HG03108 (cell line): ENCODE measurements around the gene LTBP1.
"Not testable (repeated sequence)": the region's sequence is repeated elsewhere in the genome, so short reads cannot be mapped to it uniquely, and the experiment has no call there.

ENCODE experiments used
- ATAC-seq: cut with Tn5 transposase; IDR thresholded peaks from one replicate; pipeline ENCODE4 v1.9.1; 2021; ENCODE audit warnings: moderate library complexity; ENCODE audit not compliant: unreplicated experiment

The LTBP1 gene, protein sequence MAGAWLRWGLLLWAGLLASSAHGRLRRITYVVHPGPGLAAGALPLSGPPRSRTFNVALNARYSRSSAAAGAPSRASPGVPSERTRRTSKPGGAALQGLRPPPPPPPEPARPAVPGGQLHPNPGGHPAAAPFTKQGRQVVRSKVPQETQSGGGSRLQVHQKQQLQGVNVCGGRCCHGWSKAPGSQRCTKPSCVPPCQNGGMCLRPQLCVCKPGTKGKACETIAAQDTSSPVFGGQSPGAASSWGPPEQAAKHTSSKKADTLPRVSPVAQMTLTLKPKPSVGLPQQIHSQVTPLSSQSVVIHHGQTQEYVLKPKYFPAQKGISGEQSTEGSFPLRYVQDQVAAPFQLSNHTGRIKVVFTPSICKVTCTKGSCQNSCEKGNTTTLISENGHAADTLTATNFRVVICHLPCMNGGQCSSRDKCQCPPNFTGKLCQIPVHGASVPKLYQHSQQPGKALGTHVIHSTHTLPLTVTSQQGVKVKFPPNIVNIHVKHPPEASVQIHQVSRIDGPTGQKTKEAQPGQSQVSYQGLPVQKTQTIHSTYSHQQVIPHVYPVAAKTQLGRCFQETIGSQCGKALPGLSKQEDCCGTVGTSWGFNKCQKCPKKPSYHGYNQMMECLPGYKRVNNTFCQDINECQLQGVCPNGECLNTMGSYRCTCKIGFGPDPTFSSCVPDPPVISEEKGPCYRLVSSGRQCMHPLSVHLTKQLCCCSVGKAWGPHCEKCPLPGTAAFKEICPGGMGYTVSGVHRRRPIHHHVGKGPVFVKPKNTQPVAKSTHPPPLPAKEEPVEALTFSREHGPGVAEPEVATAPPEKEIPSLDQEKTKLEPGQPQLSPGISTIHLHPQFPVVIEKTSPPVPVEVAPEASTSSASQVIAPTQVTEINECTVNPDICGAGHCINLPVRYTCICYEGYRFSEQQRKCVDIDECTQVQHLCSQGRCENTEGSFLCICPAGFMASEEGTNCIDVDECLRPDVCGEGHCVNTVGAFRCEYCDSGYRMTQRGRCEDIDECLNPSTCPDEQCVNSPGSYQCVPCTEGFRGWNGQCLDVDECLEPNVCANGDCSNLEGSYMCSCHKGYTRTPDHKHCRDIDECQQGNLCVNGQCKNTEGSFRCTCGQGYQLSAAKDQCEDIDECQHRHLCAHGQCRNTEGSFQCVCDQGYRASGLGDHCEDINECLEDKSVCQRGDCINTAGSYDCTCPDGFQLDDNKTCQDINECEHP (N-terminal part only)

GRCh38 chr2:32946314-32947075 lies at the start of gene LTBP1:
Gene LTBP1 (plus strand): TSS chr2:32946953. CDS start chr2:32947325, 372 bp downstream.
- peak; percentile 73 for ATAC-seq

- ATAC-seq = no peak
These were observed 46.3 kb upstream of the LTBP1 start for GRCh38 chr2:32900246-32900973.

GRCh38 chr2:32901313-32901712 lies 45.4 kb upstream of the LTBP1 start:
- ATAC-seq = no peak

DNA sequence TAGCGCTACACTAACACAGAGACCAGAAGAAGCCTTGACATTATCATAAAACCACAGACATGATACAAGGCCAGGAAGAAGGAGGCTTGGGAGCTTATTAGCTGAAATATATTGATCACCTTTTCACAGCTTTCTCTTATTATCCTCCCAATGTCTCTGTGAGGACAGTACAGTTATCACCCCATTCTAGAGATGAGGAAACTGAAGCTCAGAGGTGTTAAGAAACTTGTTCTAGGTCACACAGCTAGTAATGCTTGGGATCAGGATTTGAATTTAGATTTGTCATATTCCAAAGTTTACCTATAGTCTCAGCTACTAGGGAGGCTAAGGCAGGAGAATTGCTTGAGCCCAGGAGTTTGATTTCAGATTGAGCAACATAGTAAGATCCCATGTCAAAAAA lies 44.6 kb upstream of the LTBP1 start:
- no peak for ATAC-seq

DNA sequence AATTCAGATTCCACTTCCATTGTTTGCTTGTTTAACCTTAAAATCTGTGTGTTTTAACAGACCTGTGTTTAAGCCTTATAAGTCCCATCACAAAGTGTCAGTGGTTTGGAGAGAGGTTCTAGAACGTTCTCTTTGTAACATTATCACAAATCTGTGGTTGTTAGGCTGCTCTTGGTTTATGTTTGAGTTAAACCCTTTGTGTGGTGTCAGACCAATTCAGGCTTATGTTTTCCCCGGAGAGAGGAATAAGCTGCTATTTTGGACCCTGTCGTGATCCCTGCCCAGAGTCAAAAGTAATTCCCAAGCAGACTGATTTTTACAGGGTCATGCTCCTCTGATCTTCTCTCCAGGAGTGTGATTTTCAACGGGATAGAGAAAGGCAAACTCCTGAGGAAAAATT lies 43.8 kb upstream of the LTBP1 start:
- ATAC-seq = no peak

DNA sequence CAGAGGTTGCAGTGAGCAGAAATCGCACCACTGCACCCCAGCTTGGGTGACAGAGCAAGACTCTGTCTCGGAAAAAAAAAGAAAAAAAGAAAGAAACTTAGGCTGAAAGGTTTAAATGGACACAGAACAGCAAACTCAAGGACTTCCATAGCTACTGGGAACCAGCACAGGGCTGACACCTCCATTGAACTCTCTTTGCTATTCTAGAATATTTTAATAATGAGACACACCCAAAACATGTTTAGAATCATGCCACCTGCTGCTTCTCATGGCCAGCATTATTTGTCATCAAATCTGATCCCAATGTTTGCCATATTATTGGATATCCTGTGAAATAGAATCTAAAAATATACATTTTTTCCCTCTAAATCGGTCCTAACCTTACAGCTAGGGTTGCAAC lies 42.7 kb upstream of the LTBP1 start:
- no peak for ATAC-seq

GRCh38 chr2:32904751-32905150 lies 42.0 kb upstream of the LTBP1 start:
- no peak for ATAC-seq

- ATAC-seq = no peak
These were observed 41.5 kb upstream of the LTBP1 start for GRCh38 chr2:32905270-32905669.

- peak; percentile 88 for ATAC-seq
These were observed 35.7 kb upstream of the LTBP1 start for GRCh38 chr2:32910883-32911598.

GRCh38 chr2:32915694-32916093 lies 31.1 kb upstream of the LTBP1 start:
- ATAC-seq = no peak

DNA sequence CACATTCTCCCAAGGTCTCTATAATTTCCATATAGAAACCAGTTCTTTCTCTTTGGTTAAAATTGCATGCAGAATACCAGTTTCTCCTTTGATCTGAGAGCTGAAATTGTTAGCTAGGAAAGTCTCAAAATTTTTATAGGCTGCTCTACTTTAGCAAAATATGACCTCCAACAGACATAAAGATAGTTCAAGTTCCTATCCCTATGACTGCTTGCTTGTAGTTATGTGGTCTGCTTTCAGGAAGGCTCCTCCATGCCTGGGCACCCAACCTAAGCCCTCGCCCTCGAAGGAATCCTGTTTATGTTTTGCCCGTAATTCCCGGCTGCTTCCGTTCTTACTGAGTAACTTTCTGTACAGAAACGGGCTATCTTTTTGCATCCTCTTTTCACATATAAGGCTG lies 28.0 kb upstream of the LTBP1 start:
- ATAC-seq = no peak

DNA sequence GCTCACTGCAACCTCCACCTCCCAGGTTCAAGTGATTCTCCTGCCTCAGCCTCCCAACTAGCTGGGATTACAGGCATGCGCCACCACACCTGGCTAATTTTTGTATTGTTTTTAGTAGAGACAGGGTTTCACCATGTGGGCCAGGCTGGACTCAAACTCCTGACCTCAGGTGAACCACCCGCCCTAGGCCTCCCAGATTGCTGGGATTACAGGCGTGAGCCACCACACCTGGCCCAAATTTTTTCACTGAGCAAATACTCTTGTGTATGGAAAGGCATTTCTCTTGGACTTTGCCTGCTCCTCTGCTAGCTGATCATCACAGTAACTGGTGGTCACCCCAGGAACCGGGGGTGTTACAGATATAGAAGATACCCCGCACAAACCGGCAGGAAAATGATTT lies 26.9 kb upstream of the LTBP1 start:
- not testable (repeated sequence) for ATAC-seq

- ATAC-seq = not testable (repeated sequence)
These were observed 25.3 kb upstream of the LTBP1 start for GRCh38 chr2:32921486-32921885.

DNA sequence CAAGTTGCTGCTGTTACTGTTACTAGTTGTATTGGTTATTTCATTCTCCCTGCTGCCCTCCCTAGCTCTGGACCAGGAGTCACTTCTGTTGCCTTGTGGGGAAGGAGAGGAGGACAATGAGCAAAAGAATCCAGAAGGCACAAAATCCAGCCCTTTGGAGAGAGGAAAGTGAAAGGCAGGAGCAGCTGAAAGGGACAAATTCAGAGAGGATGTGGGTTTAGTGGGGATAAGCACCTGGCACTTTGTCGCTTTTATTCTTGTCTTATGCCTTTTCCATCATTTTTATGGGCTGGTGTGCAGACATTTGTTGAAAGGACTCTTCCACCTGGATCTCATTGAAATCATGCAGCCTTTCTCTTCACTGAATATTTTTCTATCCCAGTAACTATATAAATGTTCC lies 24.3 kb upstream of the LTBP1 start:
- no peak for ATAC-seq

DNA sequence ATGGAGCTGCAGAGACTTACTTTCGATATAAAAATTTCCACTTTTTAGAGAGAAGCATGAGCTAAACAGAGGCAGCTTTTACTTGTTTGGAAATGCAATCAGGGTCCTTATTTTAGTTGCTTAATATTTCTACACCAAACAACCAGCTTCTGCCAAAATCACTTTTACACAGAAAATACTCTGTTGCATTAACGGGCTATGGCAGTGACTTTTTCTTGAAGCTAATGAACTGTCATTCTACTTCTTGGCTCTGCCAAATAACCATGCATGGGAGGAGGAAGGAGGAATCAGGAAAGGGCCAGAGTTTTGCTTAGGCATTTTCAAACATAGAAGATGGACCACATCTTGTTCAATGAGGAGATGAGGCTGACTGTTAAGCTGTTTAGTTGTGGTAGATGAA lies 23.6 kb upstream of the LTBP1 start:
- ATAC-seq = no peak

DNA sequence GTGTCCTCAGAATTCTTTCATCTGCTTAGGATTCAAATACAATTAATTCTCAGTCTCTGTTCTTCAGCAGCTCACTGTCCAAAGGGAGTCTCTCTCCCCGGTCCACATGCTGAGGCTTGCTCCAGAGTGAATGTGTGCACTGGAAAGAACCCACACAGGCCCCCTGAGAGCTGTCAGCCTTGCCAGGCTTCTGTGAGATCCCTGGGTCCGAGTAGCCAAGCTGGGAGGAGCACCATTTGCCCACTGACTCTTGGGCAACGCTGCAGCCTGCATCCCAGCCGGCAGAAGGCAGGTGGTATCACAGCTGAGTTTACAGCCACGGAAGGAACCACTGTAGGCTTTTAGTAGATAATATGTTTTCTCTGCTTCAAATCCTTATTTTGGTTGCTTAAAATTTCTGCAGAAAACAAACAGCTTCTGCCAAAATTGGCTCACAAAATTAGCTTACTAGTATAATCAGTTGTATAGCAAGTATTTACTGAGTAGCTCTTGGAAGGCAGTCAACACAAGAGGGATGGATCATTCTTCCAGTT lies 21.4 kb upstream of the LTBP1 start:
- ATAC-seq = no peak

GRCh38 chr2:32925976-32926707 lies 20.6 kb upstream of the LTBP1 start:
- no peak for ATAC-seq

DNA sequence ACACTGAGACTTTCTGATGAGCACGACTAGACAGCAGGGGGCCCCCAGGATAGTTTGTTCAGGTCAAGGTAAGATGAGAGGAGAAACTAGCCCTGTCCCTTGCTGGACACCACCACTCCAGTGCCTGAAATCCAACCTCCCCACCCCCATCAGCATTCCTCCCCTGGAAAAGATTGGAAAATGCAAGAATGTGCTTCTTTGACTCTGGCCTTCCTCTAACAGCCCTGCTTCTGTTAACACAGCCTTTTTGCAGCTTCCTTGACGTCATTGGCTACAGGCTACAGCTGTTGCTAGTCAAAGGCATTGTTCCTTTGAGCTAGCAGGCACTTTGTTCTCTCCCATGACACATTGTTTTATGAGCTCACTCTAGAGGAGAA lies 20.1 kb upstream of the LTBP1 start:
- ATAC-seq = no peak
